OCI-LY7 (cell line): Measurements from ENCODE around the gene TANGO2. TPM values are rescaled to one million over a fixed set of nuclear protein-coding genes. Genes with fewer than 3 reads are reported as not detected.

ENCODE experiments used
- BruUV-seq: library from RNA; stranded (reverse); fragments of 400-500 nt; replicated peaks from 2 replicates; lab custom pipeline; 2021; lab: Mats Ljungman, UMichigan
- CTCF ChIA-PET: fragments of 300-600 bp; sonication (Branson Sonifier 250); formaldehyde crosslinking; loops from one replicate; lab custom pipeline; 2022; ENCODE audit warnings: antibody characterized with exemption; ENCODE audit not compliant: unreplicated experiment; lab: Charles Lee
- POLR2A ChIA-PET: fragments of 300-600 bp; sonication (Branson Sonifier 250); formaldehyde crosslinking; loops from one replicate; lab custom pipeline; 2022; ENCODE audit warnings: antibody characterized with exemption; lab: Charles Lee
- DNase-seq: peaks from one replicate; pipeline ENCODE4 v3.0.0-alpha.2; 2015; ENCODE audit warnings: low spot score
- H2AFZ ChIP-seq: fragments of 200-600 bp; sonication (generic), shearing (Covaris generic); 2 replicates; pipeline ENCODE4 v1.6.1; 2014; ENCODE audit warnings: mild to moderate bottlenecking, antibody characterized with exemption, low read length, moderate library complexity
- H3K27ac ChIP-seq: fragments of 200-600 bp; sonication (generic); 2 replicates; pipeline ENCODE4 v1.5.1; 2014; ENCODE audit warnings: mixed run types, low read depth, mild to moderate bottlenecking, moderate library complexity, low read length, inconsistent platforms; ENCODE audit not compliant: poor library complexity, severe bottlenecking
- H3K36me3 ChIP-seq: fragments of 200-600 bp; sonication (generic); 2 replicates; pipeline ENCODE4 v1.6.1; 2014; ENCODE audit warnings: mild to moderate bottlenecking, antibody characterized with exemption, low read length, moderate library complexity, mixed read lengths; ENCODE audit not compliant: insufficient read depth
- H3K4me1 ChIP-seq: fragments of 200-600 bp; sonication (generic); 2 replicates; pipeline ENCODE4 v1.5.1; 2014; ENCODE audit warnings: mild to moderate bottlenecking, low read length; ENCODE audit not compliant: insufficient read depth, poor library complexity, severe bottlenecking
- H3K4me2 ChIP-seq: fragments of 200-600 bp; sonication (generic); 2 replicates; pipeline ENCODE4 v1.6.1; 2014; ENCODE audit warnings: mild to moderate bottlenecking, low read length
- H3K4me3 ChIP-seq: fragments of 200-600 bp; sonication (generic); 2 replicates; pipeline ENCODE4 v1.5.1; 2014; ENCODE audit warnings: mild to moderate bottlenecking, low read depth, low read length; ENCODE audit not compliant: poor library complexity, severe bottlenecking
- H3K79me2 ChIP-seq: fragments of 200-600 bp; sonication (generic); 2 replicates; pipeline ENCODE4 v1.6.1; 2016; ENCODE audit warnings: low read depth, mild to moderate bottlenecking, low read length, moderate library complexity, mixed read lengths; ENCODE audit not compliant: insufficient read depth
- H3K9me2 ChIP-seq: fragments of 200-600 bp; sonication (generic); 2 replicates; pipeline ENCODE4 v1.6.1; 2016; ENCODE audit warnings: mild to moderate bottlenecking, low read length, mixed read lengths; ENCODE audit not compliant: insufficient read depth
- H3K9me3 ChIP-seq: fragments of 200-600 bp; sonication (generic); 2 replicates; pipeline ENCODE4 v1.6.1; 2014; ENCODE audit warnings: mild to moderate bottlenecking, mixed run types, low read length, mixed read lengths
- H4K20me1 ChIP-seq: fragments of 200-600 bp; sonication (generic); 2 replicates; pipeline ENCODE4 v1.6.1; 2014; ENCODE audit warnings: mild to moderate bottlenecking, antibody characterized with exemption, low read length, moderate library complexity, mixed read lengths; ENCODE audit not compliant: insufficient read depth
- EZH2phosphoT487 ChIP-seq: fragments of 200-600 bp; sonication (generic); IDR thresholded peaks from 2 replicates; pipeline ENCODE4 v1.6.1; 2018; ENCODE audit warnings: low read depth, borderline replicate concordance, mild to moderate bottlenecking, mixed run types, antibody characterized with exemption, low read length, moderate library complexity, mixed read lengths
- intact Hi-C: fragments of 100-400 bp; cut with micrococcal nuclease; formaldehyde crosslinking; loops from one replicate; pipeline ENCODE4 v1.10.0; 2022; ENCODE audit not compliant: unreplicated experiment
- total RNA-seq, 2 experiments: library from RNA; depleted of rRNA in 1 of 2; stranded (reverse); fragments of >200 nt in 1 of 2; shearing (Covaris generic) in 1 of 2; gene quantifications; 2 replicates each; pipeline ENCODE4 v1.2.3, GENCODE V29; 2014 to 2022
- TF ChIP-seq, protein P1 (sequence below): fragments of 200-600 bp; sonication (generic); conservative IDR thresholded peaks from 2 replicates; pipeline ENCODE4 v1.5.1; 2014; ENCODE audit warnings: mild to moderate bottlenecking, antibody characterized with exemption, low read length, moderate library complexity, mixed read lengths

The TANGO2 gene
- total RNA-seq, 2 experiments from 2014 or later, result 18.3 to 23.3 TPM

DNA sequence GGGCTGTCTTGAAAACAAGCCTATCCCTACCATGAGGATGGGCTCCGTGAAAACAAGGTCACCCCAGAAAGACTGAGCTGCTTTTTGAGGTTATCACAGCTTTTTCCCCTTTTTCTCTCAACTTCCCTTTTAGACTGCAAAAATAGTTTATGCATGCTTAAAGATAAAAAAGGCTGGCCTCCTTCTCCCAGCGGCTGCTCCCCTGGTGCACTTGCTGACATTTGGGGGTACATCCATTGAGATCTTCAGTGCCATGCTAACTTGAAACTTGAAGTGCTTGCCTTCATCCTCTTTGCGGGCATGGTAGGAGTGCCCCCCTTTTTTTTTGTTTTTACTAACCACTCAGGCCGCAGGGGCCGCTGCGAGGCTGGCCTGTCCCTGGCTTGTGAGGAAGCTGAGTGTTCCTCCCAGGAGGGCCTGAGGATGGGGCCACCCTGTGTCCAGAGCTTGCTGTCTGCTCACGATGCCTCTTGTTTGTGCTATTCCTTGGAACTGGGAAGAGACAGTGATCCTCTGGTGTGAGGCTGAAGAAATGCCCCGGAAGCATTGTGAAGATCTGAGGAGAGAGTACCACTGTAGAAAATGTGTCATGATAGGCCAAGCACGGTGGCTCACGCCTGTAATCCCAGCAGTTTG lies 2.2 kb downstream of the TANGO2 start:
- no peak for DNase-seq
- Histone ChIP-seq H3K4me3 (no peak overlapping the region), H3K4me1 (peaks cover 20% of the 10 kb centered on the region), H3K79me2 (no peaks in the 10 kb centered on the region), H4K20me1 (no peaks in the 10 kb centered on the region), H3K9me3 (no peaks in the 10 kb centered on the region), H3K9me2 (no peaks in the 10 kb centered on the region), H3K36me3 (no peaks in the 10 kb centered on the region), H2AFZ (no peak overlapping the region), H3K27ac (no peak overlapping the region), H3K4me2 (peak overlapping the region; percentile 66; the same call in 1 of the 2 replicates)
- ChIA-PET CTCF (no interaction called here), POLR2A (no interaction called here)
- BruUV-seq, result no TSS peak
- no peak for TF ChIP-seq EZH2phosphoT487
- TF ChIP-seq, protein P1, sequence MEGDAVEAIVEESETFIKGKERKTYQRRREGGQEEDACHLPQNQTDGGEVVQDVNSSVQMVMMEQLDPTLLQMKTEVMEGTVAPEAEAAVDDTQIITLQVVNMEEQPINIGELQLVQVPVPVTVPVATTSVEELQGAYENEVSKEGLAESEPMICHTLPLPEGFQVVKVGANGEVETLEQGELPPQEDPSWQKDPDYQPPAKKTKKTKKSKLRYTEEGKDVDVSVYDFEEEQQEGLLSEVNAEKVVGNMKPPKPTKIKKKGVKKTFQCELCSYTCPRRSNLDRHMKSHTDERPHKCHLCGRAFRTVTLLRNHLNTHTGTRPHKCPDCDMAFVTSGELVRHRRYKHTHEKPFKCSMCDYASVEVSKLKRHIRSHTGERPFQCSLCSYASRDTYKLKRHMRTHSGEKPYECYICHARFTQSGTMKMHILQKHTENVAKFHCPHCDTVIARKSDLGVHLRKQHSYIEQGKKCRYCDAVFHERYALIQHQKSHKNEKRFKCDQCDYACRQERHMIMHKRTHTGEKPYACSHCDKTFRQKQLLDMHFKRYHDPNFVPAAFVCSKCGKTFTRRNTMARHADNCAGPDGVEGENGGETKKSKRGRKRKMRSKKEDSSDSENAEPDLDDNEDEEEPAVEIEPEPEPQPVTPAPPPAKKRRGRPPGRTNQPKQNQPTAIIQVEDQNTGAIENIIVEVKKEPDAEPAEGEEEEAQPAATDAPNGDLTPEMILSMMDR, result no peak
- intact Hi-C loops, result no loop called here

DNA sequence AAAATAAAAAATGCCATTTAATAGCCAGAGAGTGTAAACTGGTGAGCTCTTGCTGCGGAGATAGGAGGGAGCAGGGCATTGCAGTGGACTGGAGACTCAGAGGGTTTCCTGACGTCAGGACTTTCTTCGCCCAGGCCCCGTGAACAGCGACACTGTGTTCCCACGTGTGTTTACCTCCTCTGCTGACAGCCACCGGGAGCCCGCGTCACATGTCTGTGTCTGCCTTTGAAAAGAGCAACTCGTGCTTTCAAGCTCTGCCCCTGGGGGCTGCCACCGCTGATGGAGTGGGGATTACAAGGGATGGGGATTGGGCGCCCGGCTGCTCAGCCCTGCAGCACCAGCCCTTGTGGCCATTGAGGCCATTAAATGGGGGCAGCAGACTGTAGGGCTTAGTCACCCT lies 3.3 kb downstream of the TANGO2 start:
- DNase-seq, result no peak

More for the DNA sequence above, 3.3 kb downstream of the TANGO2 start:
- no peak overlapping the region for H3K27ac ChIP-seq
- TF ChIP-seq, protein P1, result no peak
- no peak for TF ChIP-seq EZH2phosphoT487
- H3K4me2 ChIP-seq, result no peak overlapping the region
- H4K20me1 ChIP-seq, result no peaks in the 10 kb centered on the region
- TSS peak; percentile 44 for BruUV-seq
- POLR2A ChIA-PET, result no interaction called here
- intact Hi-C loops, result no loop called here
- no peaks in the 10 kb centered on the region for H3K9me3 ChIP-seq
- no peaks in the 10 kb centered on the region for H3K79me2 ChIP-seq
- H3K36me3 ChIP-seq, result no peaks in the 10 kb centered on the region
- peaks cover 20% of the 10 kb centered on the region for H3K4me1 ChIP-seq
- no peaks in the 10 kb centered on the region for H3K9me2 ChIP-seq
- H2AFZ ChIP-seq, result no peak overlapping the region
- CTCF ChIA-PET, result no interaction called here
- no peak overlapping the region for H3K4me3 ChIP-seq
